GM10847 (cell line): ENCODE results near the gene LRP1B.

Source experiments
- POLR2A ChIP-seq: IDR thresholded peaks from 2 replicates; pipeline ENCODE4 v1.6.1; 2011; ENCODE audit not compliant: insufficient read length; ENCODE audit errors: extremely low read depth

The LRP1B gene

GRCh38 chr2:140641163-140641562 is 1489.7 kb downstream of the LRP1B start:
- TF ChIP-seq POLR2A: no peak

GRCh38 chr2:140639628-140640027 is 1491.2 kb downstream of the LRP1B start:
- TF ChIP-seq POLR2A: no peak

- no peak for TF ChIP-seq POLR2A
Observed at GRCh38 chr2:140630557-140630956, 1500.3 kb downstream of the LRP1B start.

- no peak for TF ChIP-seq POLR2A
Observed at GRCh38 chr2:140627885-140628284, 1502.9 kb downstream of the LRP1B start.

- TF ChIP-seq POLR2A: no peak
Observed at GRCh38 chr2:140627136-140627535, 1503.7 kb downstream of the LRP1B start.

- no peak for TF ChIP-seq POLR2A
Observed at GRCh38 chr2:140624200-140624599, 1506.6 kb downstream of the LRP1B start.

- TF ChIP-seq POLR2A: no peak
Observed at GRCh38 chr2:140621583-140622362, 1509.0 kb downstream of the LRP1B start.

GRCh38 chr2:140604788-140605187 is 1526.0 kb downstream of the LRP1B start:
- no peak for TF ChIP-seq POLR2A

- TF ChIP-seq POLR2A: no peak
Observed at GRCh38 chr2:140604096-140604495, 1526.7 kb downstream of the LRP1B start.

GRCh38 chr2:140603416-140603815 is 1527.4 kb downstream of the LRP1B start:
- no peak for TF ChIP-seq POLR2A

GRCh38 chr2:140601801-140602200 is 1529.0 kb downstream of the LRP1B start:
- TF ChIP-seq POLR2A: no peak

GRCh38 chr2:140601342-140601741 is 1529.5 kb downstream of the LRP1B start:
- TF ChIP-seq POLR2A: no peak

- TF ChIP-seq POLR2A: no peak
Observed at GRCh38 chr2:140600116-140600515, 1530.7 kb downstream of the LRP1B start.

- TF ChIP-seq POLR2A: no peak
Observed at GRCh38 chr2:140597836-140598235, 1533.0 kb downstream of the LRP1B start.

- TF ChIP-seq POLR2A: no peak
Observed at GRCh38 chr2:140597205-140597604, 1533.6 kb downstream of the LRP1B start.

- TF ChIP-seq POLR2A: no peak
Observed at GRCh38 chr2:140596447-140596846, 1534.4 kb downstream of the LRP1B start.

- TF ChIP-seq POLR2A: no peak
Observed at GRCh38 chr2:140595107-140595506, 1535.7 kb downstream of the LRP1B start.
